Spinal cord (tissue), 10 donors: ENCODE measurements around the gene SEC31A. TPM values are rescaled to one million over a fixed set of nuclear protein-coding genes. Genes with fewer than 3 reads are reported as not detected.

Experiments used
- DNase-seq, 6 donors: peaks; one replicate each; pipeline versions ENCODE4 v3.0.0 to v3.0.0-alpha.2; 2013 to 2015; ENCODE audit warnings: low spot score in 6 of 6, low read depth in 4 of 6
- H3K27ac ChIP-seq: one replicate; pipeline ENCODE4 v1.5.1; 2013; ENCODE audit warnings: low read depth, low read length, control low read depth
- H3K27me3 ChIP-seq: one replicate; pipeline ENCODE4 v1.6.1; 2013; ENCODE audit warnings: low read length; ENCODE audit not compliant: control insufficient read depth, insufficient read depth
- H3K36me3 ChIP-seq: one replicate; pipeline ENCODE4 v1.6.1; 2013; ENCODE audit warnings: low read length; ENCODE audit not compliant: control insufficient read depth, insufficient read depth
- H3K4me1 ChIP-seq: one replicate; pipeline ENCODE4 v1.6.1; 2013; ENCODE audit warnings: low read length; ENCODE audit not compliant: control insufficient read depth, insufficient read depth
- H3K4me3 ChIP-seq: one replicate; pipeline ENCODE4 v1.5.1; 2013; ENCODE audit warnings: low read depth, low read length, control low read depth
- H3K9me3 ChIP-seq: one replicate; pipeline ENCODE4 v1.6.1; 2013; ENCODE audit warnings: low read length; ENCODE audit not compliant: control insufficient read depth, insufficient read depth
- WGBS: methylation state at CpG from one replicate; pipeline ENCODE4 v1.1.5; 2013; ENCODE audit warnings: missing lambda C conversion rate; ENCODE audit not compliant: insufficient coverage; 5-methylcytosine and 5-hydroxymethylcytosine counted together
- polyA plus RNA-seq, 2 donors: library from polyadenylated mRNA; unstranded; fragments of 120-200 nt; gene quantifications; one replicate each; pipeline ENCODE4 v1.2.1, GENCODE V29; 2013; ENCODE audit not compliant: insufficient read length in 2 of 2
- total RNA-seq, 2 donors: library from RNA; depleted of rRNA in 1 of 2; stranded (reverse); fragments of 120-200 nt in 1 of 2; fragments of >200 nt in 1 of 2; gene quantifications; one replicate each; pipeline versions ENCODE4 v1.2.3 to v1.2.4, GENCODE V29; 2013 to 2014
- donor health status: healthy.

The SEC31A gene
- total and polyA plus RNA-seq, 4 donors, result 121 to 177 (median 151) TPM

DNA sequence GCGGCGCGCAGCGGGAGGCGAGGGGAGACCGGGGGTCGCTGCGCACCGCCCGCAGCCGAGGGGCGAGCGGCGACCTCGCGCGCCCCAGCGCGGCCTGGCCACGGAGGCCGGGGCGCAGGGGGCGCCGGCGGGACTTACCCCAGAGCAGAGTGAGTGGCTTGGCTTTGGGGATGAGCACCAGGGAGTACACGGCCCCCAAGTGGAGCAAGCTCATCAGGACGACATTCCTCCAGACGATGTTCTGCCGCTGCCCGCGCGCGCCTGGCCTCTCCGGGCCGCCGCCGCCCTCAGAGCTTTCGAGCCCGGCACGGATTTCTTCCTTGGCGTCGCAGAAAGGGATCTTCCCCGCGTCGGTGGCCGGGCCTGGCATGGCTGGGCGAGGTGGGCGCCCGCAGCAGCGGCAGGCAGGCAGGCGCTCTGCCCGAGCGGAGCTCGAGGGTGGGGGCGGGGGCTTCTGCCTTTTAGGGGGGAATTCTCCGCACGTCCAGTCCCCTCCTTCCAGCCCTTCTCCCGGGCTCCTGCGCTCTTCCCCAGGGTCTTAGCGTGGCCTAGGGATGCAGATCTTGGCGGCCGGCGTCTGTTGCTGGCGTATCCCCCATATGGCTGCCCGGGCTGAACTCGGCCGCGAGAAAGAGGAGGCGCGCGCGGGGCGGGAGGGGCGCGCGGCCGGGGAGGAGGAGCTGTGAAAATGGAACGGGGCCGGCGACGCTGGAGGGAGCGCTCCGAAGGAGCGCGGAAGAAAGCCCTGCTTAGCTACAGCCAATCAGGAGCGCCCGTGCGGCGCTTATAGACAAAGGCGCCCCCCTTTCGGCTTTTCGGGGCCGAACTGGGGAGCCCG is 92.6 kb downstream of the SEC31A start, which contains the start of gene SCD5:
Gene SCD5, minus strand, starts transcription at position 629 of the 838 bp plus-strand sequence. Its CDS starts 259 bp downstream, at position 370.
- peak in 5 of 6 donors; percentile 82 to 97 (median 90) for DNase-seq
- Histone ChIP-seq H3K36me3 (peaks cover 7% of the 10 kb centered on the region), H3K9me3 (no peaks in the 10 kb centered on the region), H3K4me3 (peak within 1 kb of the TSS; percentile 79), H3K4me1 (peaks cover 47% of the 10 kb centered on the region), H3K27ac (peak within 1 kb of the TSS; percentile 88), H3K27me3 (no peaks in the 10 kb centered on the region)
- under 1% methylated on average over 92 of the region's 94 CpGs for WGBS

DNA sequence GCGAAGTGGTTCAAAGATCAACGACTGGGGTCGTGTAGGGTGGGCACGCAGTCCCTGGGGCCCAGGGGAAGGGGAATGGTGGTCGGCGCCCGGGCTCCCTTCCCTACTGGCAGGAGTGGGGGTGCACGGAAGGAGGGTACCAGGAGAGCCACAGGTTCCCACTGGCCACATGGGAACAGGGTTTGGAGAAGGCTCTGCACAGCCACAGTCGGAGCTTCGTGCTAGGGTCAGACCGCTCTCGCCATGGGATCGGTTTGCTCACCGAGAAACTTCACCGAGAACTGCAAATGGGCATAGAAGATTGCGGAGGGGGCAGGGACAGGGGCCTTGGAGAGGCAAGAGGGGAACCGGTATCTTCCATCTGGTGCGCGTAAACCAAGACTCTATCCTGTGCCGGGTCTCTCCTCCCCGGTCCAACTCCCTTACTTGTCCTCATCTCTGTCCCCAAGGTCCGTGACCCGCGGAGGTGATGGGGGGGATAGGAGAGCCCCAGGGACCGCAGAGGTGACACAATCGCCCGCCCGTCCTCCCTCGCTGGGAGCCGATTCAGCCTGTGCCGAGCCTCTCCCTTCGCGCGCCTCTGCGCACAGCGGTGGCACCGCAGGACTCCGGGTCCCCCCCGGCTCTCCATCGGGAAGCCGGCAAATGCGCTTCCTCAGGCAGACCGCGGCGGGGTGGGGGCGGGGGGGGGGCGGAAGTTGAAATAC is 93.4 kb downstream of the SEC31A start:
- Histone ChIP-seq H3K4me1 (peaks cover 48% of the 10 kb centered on the region), H3K9me3 (no peaks in the 10 kb centered on the region), H3K27ac (peak overlapping the region; percentile 87), H3K27me3 (no peaks in the 10 kb centered on the region), H3K36me3 (peaks cover 7% of the 10 kb centered on the region), H3K4me3 (peak overlapping the region; percentile 79)
- 1% methylated on average over 42 of the region's 47 CpGs for WGBS
- DNase-seq, result peak in 2 of 6 donors; percentile 62 to 69

DNA sequence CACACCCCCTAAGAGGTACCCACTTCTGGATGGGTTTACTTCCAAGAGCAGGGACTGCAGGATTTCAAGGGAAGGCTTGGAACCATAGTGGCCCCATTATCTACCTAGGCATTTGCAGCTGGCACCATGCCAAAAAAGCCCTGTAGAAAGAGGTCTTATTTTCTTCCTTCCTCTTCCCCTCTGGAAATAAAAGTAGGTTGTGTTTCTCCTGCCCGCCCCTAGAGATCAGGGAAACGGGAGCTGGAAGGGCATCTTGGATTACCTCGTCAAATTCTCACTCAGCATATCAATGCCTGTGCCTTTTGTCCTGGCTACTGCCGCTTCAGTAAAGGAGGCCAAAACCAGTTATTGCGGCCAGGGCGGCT is 93.9 kb downstream of the SEC31A start:
- H3K4me1 ChIP-seq, result peaks cover 53% of the 10 kb centered on the region
- H3K4me3 ChIP-seq, result peak overlapping the region; percentile 79
- H3K27me3 ChIP-seq, result no peaks in the 10 kb centered on the region
- no peaks in the 10 kb centered on the region for H3K9me3 ChIP-seq
- peaks cover 7% of the 10 kb centered on the region for H3K36me3 ChIP-seq
- peak overlapping the region; percentile 87 for H3K27ac ChIP-seq
- DNase-seq, result peak in 2 of 6 donors; percentile 75 to 78
- 3% methylated on average over 5 of the region's 6 CpGs for WGBS

DNA sequence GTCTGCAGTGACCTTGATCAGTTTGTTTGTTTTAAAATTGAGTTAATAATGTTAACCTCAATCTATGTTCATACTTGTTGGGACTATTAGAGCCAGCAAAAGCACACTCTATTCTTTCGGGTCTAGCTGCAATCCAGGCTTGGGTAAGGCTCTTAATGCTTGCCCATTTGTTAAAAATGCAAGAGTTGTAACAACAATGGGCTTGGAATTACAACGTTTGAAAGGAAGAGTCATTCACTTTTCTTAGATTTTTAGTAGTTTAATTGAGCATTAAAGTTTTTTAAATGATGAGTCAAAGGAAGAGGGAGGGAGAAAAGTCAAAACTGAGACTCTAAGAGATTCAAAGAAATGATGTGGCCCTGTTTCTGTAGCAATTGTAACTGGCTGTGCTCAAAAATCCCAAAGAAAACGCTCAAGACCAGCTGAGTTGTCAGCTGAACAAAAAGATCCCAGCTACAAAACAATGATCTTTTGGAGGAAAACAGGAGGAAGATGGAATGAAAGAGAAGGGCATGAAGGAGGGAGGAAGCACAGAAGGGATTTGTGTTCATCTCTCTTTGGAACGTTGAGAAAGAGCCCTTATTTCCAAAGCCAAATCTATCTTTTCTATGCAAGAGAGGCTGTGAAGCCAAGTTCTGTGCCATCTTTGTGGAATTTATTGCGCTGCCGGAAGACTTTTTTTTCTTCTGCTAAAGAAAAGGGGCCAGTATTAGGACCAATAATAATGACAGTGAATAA is 97.9 kb downstream of the SEC31A start:
- Histone ChIP-seq H3K27ac (peak overlapping the region; percentile 69), H3K4me3 (no peak overlapping the region), H3K4me1 (peaks cover 72% of the 10 kb centered on the region), H3K36me3 (peaks cover 12% of the 10 kb centered on the region), H3K9me3 (no peaks in the 10 kb centered on the region), H3K27me3 (no peaks in the 10 kb centered on the region)
- peak in 2 of 6 donors; percentile 79 to 82 for DNase-seq
- 36% methylated on average over 2 of the region's 6 CpGs for WGBS

- WGBS, result 54% methylated on average over 4 of the region's 6 CpGs
- no peak for DNase-seq
- H3K4me1 ChIP-seq, result peaks cover 70% of the 10 kb centered on the region
- no peaks in the 10 kb centered on the region for H3K9me3 ChIP-seq
- H3K27ac ChIP-seq, result peak overlapping the region; percentile 58
- H3K27me3 ChIP-seq, result no peaks in the 10 kb centered on the region
- peaks cover 12% of the 10 kb centered on the region for H3K36me3 ChIP-seq
- no peak overlapping the region for H3K4me3 ChIP-seq
Observed at GRCh38 chr4:82791179-82791578, 99.8 kb downstream of the SEC31A start.

- Histone ChIP-seq H3K9me3 (no peaks in the 10 kb centered on the region), H3K36me3 (peaks cover 9% of the 10 kb centered on the region), H3K4me1 (peaks cover 61% of the 10 kb centered on the region), H3K27me3 (no peaks in the 10 kb centered on the region), H3K4me3 (no peak overlapping the region), H3K27ac (peak overlapping the region; percentile 16)
- 31% methylated on average over 6 of the region's 8 CpGs for WGBS
- no peak for DNase-seq
Observed at GRCh38 chr4:82790060-82790660, 100.8 kb downstream of the SEC31A start.

GRCh38 chr4:82789025-82789776 is 101.8 kb downstream of the SEC31A start:
- Histone ChIP-seq H3K27ac (peak overlapping the region; percentile 16), H3K4me3 (no peak overlapping the region), H3K36me3 (peaks cover 8% of the 10 kb centered on the region), H3K27me3 (no peaks in the 10 kb centered on the region), H3K9me3 (no peaks in the 10 kb centered on the region), H3K4me1 (peaks cover 57% of the 10 kb centered on the region)
- DNase-seq, result peak in 1 of 6 donors; percentile 53
- 37% methylated on average over 6 of the region's 7 CpGs for WGBS

GRCh38 chr4:82787342-82787741 is 103.6 kb downstream of the SEC31A start:
- no peaks in the 10 kb centered on the region for H3K27me3 ChIP-seq
- H3K36me3 ChIP-seq, result peaks cover 6% of the 10 kb centered on the region
- DNase-seq, result no peak
- peak overlapping the region; percentile 0 for H3K27ac ChIP-seq
- H3K4me3 ChIP-seq, result no peak overlapping the region
- H3K4me1 ChIP-seq, result peaks cover 58% of the 10 kb centered on the region
- 100% methylated on average over 1 of the region's 4 CpGs for WGBS
- no peaks in the 10 kb centered on the region for H3K9me3 ChIP-seq
